ENCODE results near the gene FOXQ1. TPM values are rescaled to one million over a fixed set of nuclear protein-coding genes. Genes with fewer than 3 reads are reported as not detected.

Gene FOXQ1
- total and polyA plus RNA-seq, 9 of the 15 experiments (the other 6 are each of a cell fraction or from before 2014, with no cell fraction given), result not detected

- DNase-seq (ENCODE audit: extremely low read depth in 1 of 4, low spot score in 3 of 4), result no peak
- CTCF ChIA-PET (ENCODE audit: low intra/inter-chr PET ratio), result no interaction called here
- TF ChIP-seq ZNF121 (CRISPR knock-in tag; conservative IDR thresholded peaks at IDR 0.05) (no peak), RBM25 (IDR thresholded peaks at IDR 0.05; ENCODE audit: low read depth, low read length, severe bottlenecking) (no peak), MXD1 (CRISPR knock-in tag; IDR thresholded peaks at IDR 0.05; ENCODE audit: borderline replicate concordance, poor library complexity, severe bottlenecking) (no peak), FIP1L1 (IDR thresholded peaks at IDR 0.05; ENCODE audit: low read depth, low read length, poor library complexity, severe bottlenecking) (no peak), KLF13 (tag; IDR thresholded peaks at IDR 0.05; ENCODE audit: borderline replicate concordance, low read depth) (no peak), FOXA3 (CRISPR knock-in tag; conservative IDR thresholded peaks at IDR 0.05 in 1 of 2, IDR thresholded peaks at IDR 0.05 in 1 of 2) (no peak), ZNF124 (CRISPR knock-in tag; IDR thresholded peaks at IDR 0.05) (no peak), ZNF77 (CRISPR knock-in tag; IDR thresholded peaks at IDR 0.05) (no peak), MLLT1 (IDR thresholded peaks at IDR 0.05) (no peak), SIX5 (IDR thresholded peaks at IDR 0.05; ENCODE audit: borderline replicate concordance in 1 of 2, insufficient read depth in 1 of 2, low read depth in 1 of 2, low read length in 2 of 2) (no peak), SETDB1 (IDR thresholded peaks at IDR 0.05; ENCODE audit: low read length) (no peak), SMAD2 (IDR thresholded peaks at IDR 0.05; ENCODE audit: low read depth, low read length) (no peak), SP2 (IDR thresholded peaks at IDR 0.05; ENCODE audit: extremely low read depth, low read depth, low read length, poor library complexity, severe bottlenecking) (no peak), GATA2 (CRISPR knock-in tag; IDR thresholded peaks at IDR 0.05) (no peak), SIRT6 (IDR thresholded peaks at IDR 0.05; ENCODE audit: low read depth, low read length) (no peak), THRA (IDR thresholded peaks at IDR 0.05) (no peak), ZNF766 (CRISPR knock-in tag; conservative IDR thresholded peaks at IDR 0.05) (no peak), GATAD2A (IDR thresholded peaks at IDR 0.05) (no peak), MITF (IDR thresholded peaks at IDR 0.05) (no peak)
- Histone ChIP-seq H3K27me3 (ENCODE audit: control insufficient read depth in 2 of 2, insufficient read depth in 2 of 2, low read length in 2 of 2) (no peaks in the 10 kb centered on the region), H3K4me1 (replicated peaks in 1 of 2; ENCODE audit: control insufficient read depth in 2 of 2, insufficient read depth in 2 of 2, low read length in 2 of 2) (no peaks in the 10 kb centered on the region; a peak in 2 of 5 replicates), H4K20me1 (replicated peaks; ENCODE audit: control insufficient read depth, insufficient read depth, low read length) (no peaks in the 10 kb centered on the region), H2AFZ (ENCODE audit: low read depth, low read length) (no peak overlapping the region), H3K36me3 (ENCODE audit: control insufficient read depth, insufficient read depth, low read length) (no peaks in the 10 kb centered on the region), H3K9ac (ENCODE audit: insufficient read depth in 1 of 2, low read depth in 2 of 2, low read length in 2 of 2) (no peak overlapping the region), H3K4me2 (ENCODE audit: insufficient read depth, low read length) (no peak overlapping the region), H3K79me2 (ENCODE audit: control insufficient read depth, insufficient read depth, low read length) (no peaks in the 10 kb centered on the region), H3K4me3 (no peak overlapping the region), H3K9me3 (replicated peaks; ENCODE audit: control insufficient read depth, insufficient read depth, low read depth, low read length) (no peaks in the 10 kb centered on the region), H3K9me1 (ENCODE audit: control insufficient read depth, insufficient read depth, low read length) (no peaks in the 10 kb centered on the region), H3K27ac (ENCODE audit: extremely low read depth, low read depth, low read length) (no peak overlapping the region)
- no peak for ATAC-seq
- BruUV-seq (replicated peaks), result no TSS peak
- in situ Hi-C loops (cut with MboI), result no loop called here
- POLR2A ChIA-PET, result no interaction called here
- intact Hi-C loops (cut with micrococcal nuclease), result no loop called here
- no peak for FAIRE-seq
- WGBS (ENCODE audit: insufficient coverage, low coverage, missing lambda C conversion rate), result 54% methylated on average over 33 of the region's 43 CpGs
Measured at GRCh38 chr6:1317302-1317815, 5.5 kb downstream of the FOXQ1 start.

Data from K562 (cell line).